SK-N-SH treated with all-trans-retinoic acid at 6 μM for 48 hours (cell line): ENCODE data around the gene KBTBD13.

Experiments
- ATAC-seq: fragments of 200-7000 bp; cut with Tn5 transposase; 3 replicates; pipeline ENCODE4 v1.9.1; 2020; ENCODE audit warnings: mild to moderate bottlenecking, moderate library complexity
- ARNTL ChIP-seq: fragments of 450-650 bp; formaldehyde crosslinking; IDR thresholded peaks from 2 replicates; pipeline ENCODE4 v1.5.0; 2020; ENCODE audit warnings: low read depth, mild to moderate bottlenecking, moderate library complexity, borderline replicate concordance
- BACH2 ChIP-seq: fragments of 250-450 bp; sonication (Bioruptor Pico); IDR thresholded peaks from 2 replicates; pipeline ENCODE4 v1.9.0; 2021; ENCODE audit warnings: mild to moderate bottlenecking, borderline replicate concordance
- ESRRG ChIP-seq: fragments of 250-450 bp; sonication (Bioruptor Pico); IDR thresholded peaks from 2 replicates; pipeline ENCODE4 v1.6.1; 2021; ENCODE audit warnings: mild to moderate bottlenecking
- GLIS3 ChIP-seq: fragments of 250-450 bp; sonication (Bioruptor Pico); IDR thresholded peaks from 2 replicates; pipeline ENCODE4 v1.5.0; 2020; ENCODE audit warnings: mild to moderate bottlenecking, moderate library complexity
- OSR1 ChIP-seq: fragments of 250-450 bp; sonication (Bioruptor Pico); IDR thresholded peaks from 2 replicates; pipeline ENCODE4 v1.8.0; 2022; ENCODE audit warnings: moderate library complexity, mild to moderate bottlenecking, inconsistent platforms
- PPARA ChIP-seq: fragments of 250-450 bp; sonication (Bioruptor Pico); IDR thresholded peaks from 2 replicates; pipeline ENCODE4 v1.5.0; 2020; ENCODE audit warnings: mild to moderate bottlenecking, borderline replicate concordance
- SNAI2 ChIP-seq: fragments of 250-450 bp; sonication (Bioruptor Pico); IDR thresholded peaks from 2 replicates; pipeline ENCODE4 v1.5.0; 2020; ENCODE audit warnings: mild to moderate bottlenecking, moderate library complexity
- TCF4 ChIP-seq: fragments of 250-450 bp; sonication (Bioruptor Pico); IDR thresholded peaks from 2 replicates; pipeline ENCODE4 v1.8.0; 2021; ENCODE audit warnings: mild to moderate bottlenecking, moderate library complexity, borderline replicate concordance
- ZC3H10 ChIP-seq: fragments of 250-450 bp; sonication (Bioruptor Pico); IDR thresholded peaks from 2 replicates; pipeline ENCODE4 v1.5.1; 2021; ENCODE audit warnings: mild to moderate bottlenecking, moderate library complexity
- ZFP30 ChIP-seq: fragments of 450-650 bp; formaldehyde crosslinking; IDR thresholded peaks from 2 replicates; pipeline ENCODE4 v1.5.0; 2022; ENCODE audit warnings: mild to moderate bottlenecking, moderate library complexity
- ZNF565 ChIP-seq: fragments of 450-650 bp; formaldehyde crosslinking; conservative IDR thresholded peaks from 2 replicates; pipeline ENCODE4 v1.5.0; 2020; ENCODE audit warnings: low read depth, mild to moderate bottlenecking, moderate library complexity
- ZNF70 ChIP-seq: fragments of 450-650 bp; formaldehyde crosslinking; IDR thresholded peaks from 2 replicates; pipeline ENCODE4 v1.5.0; 2020; ENCODE audit warnings: mild to moderate bottlenecking, moderate library complexity
- TF ChIP-seq, protein P1 (sequence below): fragments of 250-450 bp; sonication (Bioruptor Pico); IDR thresholded peaks from 2 replicates; pipeline ENCODE4 v1.5.1; 2020; ENCODE audit warnings: low read depth, mild to moderate bottlenecking, moderate library complexity
- TF ChIP-seq, protein P2 (sequence below): fragments of 250-450 bp; sonication (Bioruptor Pico); IDR thresholded peaks from 2 replicates; pipeline ENCODE4 v1.8.0; 2021; ENCODE audit warnings: low read depth, mild to moderate bottlenecking, moderate library complexity, borderline replicate concordance
- TF ChIP-seq, protein P3 (sequence below): fragments of 250-450 bp; sonication (Bioruptor Pico); IDR thresholded peaks from 2 replicates; pipeline ENCODE4 v1.5.1; 2021; ENCODE audit warnings: mild to moderate bottlenecking, moderate library complexity
- TF ChIP-seq, protein P4 (sequence below): fragments of 250-450 bp; sonication (Bioruptor Pico); IDR thresholded peaks from 2 replicates; pipeline ENCODE4 v1.8.0; 2020; ENCODE audit warnings: mild to moderate bottlenecking, moderate library complexity, borderline replicate concordance
- TF ChIP-seq, protein P5 (sequence below): fragments of 250-450 bp; sonication (Bioruptor Pico); IDR thresholded peaks from 2 replicates; pipeline ENCODE4 v1.5.0; 2020; ENCODE audit warnings: mild to moderate bottlenecking, moderate library complexity

The KBTBD13 gene

DNA sequence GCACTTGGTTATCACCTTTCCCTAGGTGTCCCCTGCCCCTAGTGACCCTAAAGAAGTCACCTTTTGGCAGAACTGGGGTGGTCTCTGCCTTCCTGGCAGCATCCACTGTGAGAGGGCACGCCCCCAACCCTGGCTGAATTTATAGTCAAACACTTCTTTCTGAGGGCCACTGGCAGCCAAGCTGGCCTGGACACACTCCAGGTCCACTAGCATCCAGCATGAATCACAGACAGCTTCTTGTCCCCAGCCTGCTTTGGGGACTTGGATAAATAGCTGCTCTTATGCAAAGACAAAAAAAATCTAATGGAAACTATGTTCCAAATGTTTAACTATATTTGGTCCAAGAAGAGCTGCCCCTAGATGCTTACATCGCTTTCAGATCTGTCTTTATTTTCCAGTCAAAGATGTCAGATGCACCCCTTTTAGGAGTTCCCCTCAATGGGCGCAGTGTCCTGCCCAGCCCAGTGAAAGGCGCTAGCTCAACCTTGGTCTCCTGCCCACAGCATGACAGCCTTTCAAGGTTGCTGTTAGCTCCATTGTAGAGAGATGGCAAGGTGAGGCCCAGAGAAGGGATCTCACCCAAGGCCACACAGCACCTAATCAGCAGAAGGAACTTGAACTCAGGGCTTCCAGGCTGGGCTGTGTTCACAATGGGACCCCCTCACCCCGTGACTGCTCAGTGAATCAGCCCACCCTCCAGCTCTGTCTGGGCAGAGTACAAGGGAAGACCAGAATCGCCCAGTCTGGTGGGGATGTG, 15.7 kb upstream of the KBTBD13 start (continued):
- no peak for TF ChIP-seq ZC3H10 (CRISPR knock-in tag)

DNA sequence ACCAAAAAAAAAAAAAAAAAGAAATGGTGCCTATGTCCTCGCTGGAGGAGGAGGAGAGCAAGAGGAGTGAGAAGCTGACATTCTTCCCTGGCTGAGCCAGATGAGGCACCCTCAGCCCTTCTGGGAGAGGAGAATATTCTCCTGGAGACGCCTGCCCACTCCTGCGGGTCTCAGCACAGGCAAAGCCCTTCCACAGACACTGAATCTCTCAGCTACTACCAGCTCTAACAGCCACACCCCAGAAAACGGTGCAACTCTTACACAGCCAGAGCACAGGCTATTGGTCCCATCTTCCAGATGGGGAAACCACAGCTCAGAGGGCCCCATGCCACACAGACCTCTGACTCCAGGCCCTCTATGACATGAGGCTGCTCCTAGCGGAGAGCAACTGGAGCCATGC, 14.5 kb upstream of the KBTBD13 start:
- TF ChIP-seq SNAI2: no peak
- TF ChIP-seq ZC3H10 (CRISPR knock-in tag): no peak
- no peak for ATAC-seq

DNA sequence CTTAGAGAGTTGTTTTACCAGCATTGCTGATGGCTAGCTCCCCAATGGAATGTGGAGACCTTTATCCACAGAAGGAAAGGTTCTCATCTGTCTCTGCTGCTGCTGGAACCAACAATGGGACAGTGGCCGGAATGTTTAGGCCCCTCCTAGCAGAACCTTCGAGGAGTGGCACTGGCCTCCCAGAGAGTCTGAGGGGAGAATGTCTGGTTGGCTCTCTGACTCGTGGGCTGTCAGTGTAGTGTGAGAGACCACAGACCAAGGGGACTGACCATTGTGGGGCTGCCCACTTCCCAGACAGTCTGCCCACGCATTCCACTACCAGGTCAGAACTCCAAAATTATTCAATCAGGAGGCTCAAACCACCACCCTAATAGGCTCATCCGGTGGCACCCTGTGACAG, 13.8 kb upstream of the KBTBD13 start:
- TF ChIP-seq ZNF70 (CRISPR knock-in tag) (no peak), TCF4 (no peak), PPARA (no peak), BACH2 (CRISPR knock-in tag) (no peak), OSR1 (CRISPR knock-in tag) (no peak), ESRRG (no peak), ZC3H10 (CRISPR knock-in tag) (no peak)
- TF ChIP-seq, protein P1, sequence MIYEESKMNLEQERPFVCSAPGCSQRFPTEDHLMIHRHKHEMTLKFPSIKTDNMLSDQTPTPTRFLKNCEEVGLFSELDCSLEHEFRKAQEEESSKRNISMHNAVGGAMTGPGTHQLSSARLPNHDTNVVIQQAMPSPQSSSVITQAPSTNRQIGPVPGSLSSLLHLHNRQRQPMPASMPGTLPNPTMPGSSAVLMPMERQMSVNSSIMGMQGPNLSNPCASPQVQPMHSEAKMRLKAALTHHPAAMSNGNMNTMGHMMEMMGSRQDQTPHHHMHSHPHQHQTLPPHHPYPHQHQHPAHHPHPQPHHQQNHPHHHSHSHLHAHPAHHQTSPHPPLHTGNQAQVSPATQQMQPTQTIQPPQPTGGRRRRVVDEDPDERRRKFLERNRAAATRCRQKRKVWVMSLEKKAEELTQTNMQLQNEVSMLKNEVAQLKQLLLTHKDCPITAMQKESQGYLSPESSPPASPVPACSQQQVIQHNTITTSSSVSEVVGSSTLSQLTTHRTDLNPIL (CRISPR knock-in tag): no peak
- TF ChIP-seq, protein P2, sequence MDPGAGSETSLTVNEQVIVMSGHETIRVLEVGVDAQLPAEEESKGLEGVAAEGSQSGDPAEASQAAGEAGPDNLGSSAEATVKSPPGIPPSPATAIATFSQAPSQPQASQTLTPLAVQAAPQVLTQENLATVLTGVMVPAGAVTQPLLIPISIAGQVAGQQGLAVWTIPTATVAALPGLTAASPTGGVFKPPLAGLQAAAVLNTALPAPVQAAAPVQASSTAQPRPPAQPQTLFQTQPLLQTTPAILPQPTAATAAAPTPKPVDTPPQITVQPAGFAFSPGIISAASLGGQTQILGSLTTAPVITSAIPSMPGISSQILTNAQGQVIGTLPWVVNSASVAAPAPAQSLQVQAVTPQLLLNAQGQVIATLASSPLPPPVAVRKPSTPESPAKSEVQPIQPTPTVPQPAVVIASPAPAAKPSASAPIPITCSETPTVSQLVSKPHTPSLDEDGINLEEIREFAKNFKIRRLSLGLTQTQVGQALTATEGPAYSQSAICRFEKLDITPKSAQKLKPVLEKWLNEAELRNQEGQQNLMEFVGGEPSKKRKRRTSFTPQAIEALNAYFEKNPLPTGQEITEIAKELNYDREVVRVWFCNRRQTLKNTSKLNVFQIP (CRISPR knock-in tag): no peak
- TF ChIP-seq, protein P3, sequence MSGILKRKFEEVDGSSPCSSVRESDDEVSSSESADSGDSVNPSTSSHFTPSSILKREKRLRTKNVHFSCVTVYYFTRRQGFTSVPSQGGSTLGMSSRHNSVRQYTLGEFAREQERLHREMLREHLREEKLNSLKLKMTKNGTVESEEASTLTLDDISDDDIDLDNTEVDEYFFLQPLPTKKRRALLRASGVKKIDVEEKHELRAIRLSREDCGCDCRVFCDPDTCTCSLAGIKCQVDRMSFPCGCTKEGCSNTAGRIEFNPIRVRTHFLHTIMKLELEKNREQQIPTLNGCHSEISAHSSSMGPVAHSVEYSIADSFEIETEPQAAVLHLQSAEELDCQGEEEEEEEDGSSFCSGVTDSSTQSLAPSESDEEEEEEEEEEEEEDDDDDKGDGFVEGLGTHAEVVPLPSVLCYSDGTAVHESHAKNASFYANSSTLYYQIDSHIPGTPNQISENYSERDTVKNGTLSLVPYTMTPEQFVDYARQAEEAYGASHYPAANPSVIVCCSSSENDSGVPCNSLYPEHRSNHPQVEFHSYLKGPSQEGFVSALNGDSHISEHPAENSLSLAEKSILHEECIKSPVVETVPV (CRISPR knock-in tag): no peak
- TF ChIP-seq, all 23 proteins: peak for 0
- ATAC-seq: no peak

DNA sequence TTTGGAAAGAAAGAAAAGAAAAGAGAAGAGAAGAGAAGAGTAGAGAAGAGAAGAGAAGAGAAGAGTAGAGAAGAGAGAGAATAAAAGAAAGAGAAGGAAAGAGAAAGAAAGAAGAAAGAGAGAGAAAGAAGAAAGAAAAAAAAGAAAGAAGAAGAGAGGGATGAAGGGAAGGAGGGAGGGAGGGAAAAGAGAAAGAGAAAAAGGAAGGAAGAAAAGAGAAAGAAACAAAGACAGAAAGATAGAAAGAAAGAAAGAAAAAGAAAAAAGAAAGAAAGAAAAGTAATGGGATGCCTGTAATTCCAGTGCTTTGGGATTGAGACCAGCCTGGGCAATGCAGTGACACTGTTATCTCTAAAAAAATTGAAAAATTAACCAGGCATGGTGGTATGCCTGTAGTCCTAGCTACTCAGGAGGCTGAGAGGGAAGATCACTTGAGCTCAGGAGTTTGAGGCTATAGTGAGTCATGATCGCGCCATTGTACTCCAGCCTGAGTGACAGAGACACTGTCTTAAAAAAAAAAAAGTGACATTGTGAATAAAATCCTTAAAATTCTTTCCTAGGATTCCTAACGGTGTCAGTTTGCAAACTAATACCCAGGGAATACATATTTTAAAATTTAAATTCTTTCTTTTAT, 10.4 kb upstream of the KBTBD13 start:
- ATAC-seq: no peak
- TF ChIP-seq ZFP30 (no peak), OSR1 (CRISPR knock-in tag) (no peak), ARNTL (CRISPR knock-in tag) (no peak)
- TF ChIP-seq, protein P2 (CRISPR knock-in tag): no peak
- TF ChIP-seq, all 23 proteins: peak for 0

DNA sequence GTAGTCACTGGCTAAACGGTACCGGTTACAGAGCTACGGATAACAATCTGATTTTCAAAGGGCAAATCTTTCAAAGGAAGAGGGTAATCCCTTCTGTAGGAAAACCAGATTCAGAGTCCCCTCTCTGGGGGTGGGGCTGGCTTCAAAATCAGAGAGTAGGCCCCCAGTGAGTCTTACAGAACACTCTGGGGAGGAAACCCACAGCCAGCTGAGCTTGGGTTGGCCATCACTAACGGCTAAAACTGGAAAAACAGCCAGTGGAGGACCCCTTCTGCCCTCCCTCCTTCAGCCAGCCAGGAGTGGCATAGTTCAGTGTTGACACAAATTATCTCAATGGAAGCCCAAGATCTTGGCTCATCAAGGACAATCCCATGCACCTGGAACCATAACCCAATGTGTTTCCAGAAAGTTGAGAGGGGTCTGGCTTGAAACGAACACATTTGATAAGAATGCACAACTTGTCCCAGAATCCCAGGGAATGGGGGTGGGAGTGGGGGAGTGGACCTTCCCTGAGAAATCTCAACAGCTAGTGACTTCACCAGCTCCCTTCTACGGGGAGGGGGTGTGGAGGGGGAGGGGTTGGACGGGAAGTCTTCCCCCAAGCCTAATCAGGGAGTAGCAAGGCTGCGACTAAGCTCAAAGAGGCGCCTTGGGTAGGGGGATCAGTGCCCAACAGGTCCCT, 9.8 kb upstream of the KBTBD13 start:
- TF ChIP-seq SNAI2 (no peak), ZFP30 (no peak), ZNF565 (CRISPR knock-in tag) (no peak)
- ATAC-seq: no peak

DNA sequence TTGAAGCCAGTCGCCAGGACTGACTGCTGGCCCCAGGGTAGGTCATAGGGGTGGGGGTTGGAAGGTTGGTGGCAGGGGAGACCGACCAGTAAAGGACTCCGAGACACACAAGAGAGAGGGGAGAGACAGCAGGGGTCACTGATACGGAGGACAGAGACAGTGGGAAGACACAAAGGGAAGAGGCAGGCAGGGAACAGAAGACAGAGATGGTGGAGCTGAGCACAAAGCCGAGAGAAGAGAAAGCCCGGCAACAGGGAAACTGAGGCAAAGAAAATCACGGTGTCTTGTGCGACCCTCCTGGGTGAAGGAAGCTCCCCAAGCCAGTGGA, 9.3 kb upstream of the KBTBD13 start:
- no peak for ATAC-seq
- TF ChIP-seq ZFP30 (no peak), TCF4 (no peak), SNAI2 (no peak), ARNTL (CRISPR knock-in tag) (no peak), ZC3H10 (CRISPR knock-in tag) (no peak), GLIS3 (CRISPR knock-in tag) (no peak)
- TF ChIP-seq, protein P3 (CRISPR knock-in tag): no peak
- TF ChIP-seq, protein P4, sequence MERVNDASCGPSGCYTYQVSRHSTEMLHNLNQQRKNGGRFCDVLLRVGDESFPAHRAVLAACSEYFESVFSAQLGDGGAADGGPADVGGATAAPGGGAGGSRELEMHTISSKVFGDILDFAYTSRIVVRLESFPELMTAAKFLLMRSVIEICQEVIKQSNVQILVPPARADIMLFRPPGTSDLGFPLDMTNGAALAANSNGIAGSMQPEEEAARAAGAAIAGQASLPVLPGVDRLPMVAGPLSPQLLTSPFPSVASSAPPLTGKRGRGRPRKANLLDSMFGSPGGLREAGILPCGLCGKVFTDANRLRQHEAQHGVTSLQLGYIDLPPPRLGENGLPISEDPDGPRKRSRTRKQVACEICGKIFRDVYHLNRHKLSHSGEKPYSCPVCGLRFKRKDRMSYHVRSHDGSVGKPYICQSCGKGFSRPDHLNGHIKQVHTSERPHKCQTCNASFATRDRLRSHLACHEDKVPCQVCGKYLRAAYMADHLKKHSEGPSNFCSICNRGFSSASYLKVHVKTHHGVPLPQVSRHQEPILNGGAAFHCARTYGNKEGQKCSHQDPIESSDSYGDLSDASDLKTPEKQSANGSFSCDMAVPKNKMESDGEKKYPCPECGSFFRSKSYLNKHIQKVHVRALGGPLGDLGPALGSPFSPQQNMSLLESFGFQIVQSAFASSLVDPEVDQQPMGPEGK: no peak
- TF ChIP-seq, protein P5, sequence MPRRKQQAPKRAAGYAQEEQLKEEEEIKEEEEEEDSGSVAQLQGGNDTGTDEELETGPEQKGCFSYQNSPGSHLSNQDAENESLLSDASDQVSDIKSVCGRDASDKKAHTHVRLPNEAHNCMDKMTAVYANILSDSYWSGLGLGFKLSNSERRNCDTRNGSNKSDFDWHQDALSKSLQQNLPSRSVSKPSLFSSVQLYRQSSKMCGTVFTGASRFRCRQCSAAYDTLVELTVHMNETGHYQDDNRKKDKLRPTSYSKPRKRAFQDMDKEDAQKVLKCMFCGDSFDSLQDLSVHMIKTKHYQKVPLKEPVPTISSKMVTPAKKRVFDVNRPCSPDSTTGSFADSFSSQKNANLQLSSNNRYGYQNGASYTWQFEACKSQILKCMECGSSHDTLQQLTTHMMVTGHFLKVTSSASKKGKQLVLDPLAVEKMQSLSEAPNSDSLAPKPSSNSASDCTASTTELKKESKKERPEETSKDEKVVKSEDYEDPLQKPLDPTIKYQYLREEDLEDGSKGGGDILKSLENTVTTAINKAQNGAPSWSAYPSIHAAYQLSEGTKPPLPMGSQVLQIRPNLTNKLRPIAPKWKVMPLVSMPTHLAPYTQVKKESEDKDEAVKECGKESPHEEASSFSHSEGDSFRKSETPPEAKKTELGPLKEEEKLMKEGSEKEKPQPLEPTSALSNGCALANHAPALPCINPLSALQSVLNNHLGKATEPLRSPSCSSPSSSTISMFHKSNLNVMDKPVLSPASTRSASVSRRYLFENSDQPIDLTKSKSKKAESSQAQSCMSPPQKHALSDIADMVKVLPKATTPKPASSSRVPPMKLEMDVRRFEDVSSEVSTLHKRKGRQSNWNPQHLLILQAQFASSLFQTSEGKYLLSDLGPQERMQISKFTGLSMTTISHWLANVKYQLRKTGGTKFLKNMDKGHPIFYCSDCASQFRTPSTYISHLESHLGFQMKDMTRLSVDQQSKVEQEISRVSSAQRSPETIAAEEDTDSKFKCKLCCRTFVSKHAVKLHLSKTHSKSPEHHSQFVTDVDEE (CRISPR knock-in tag): no peak
